OCI-LY1 (cell line): ENCODE results near the gene CRMP1.

Source experiments
- CTCF ChIP-seq: fragments of 200-600 bp; sonication (generic), shearing (Covaris generic); IDR thresholded peaks from 2 replicates; pipeline ENCODE4 v1.5.1; 2017; ENCODE audit warnings: mild to moderate bottlenecking, antibody characterized with exemption, low read length, moderate library complexity, mixed read lengths
- EZH2 ChIP-seq: fragments of 200-600 bp; sonication (generic), shearing (Covaris generic); IDR thresholded peaks from 2 replicates; pipeline ENCODE4 v1.8.0; 2017; ENCODE audit warnings: borderline replicate concordance, mixed run types, mild to moderate bottlenecking, antibody characterized with exemption, low read length, moderate library complexity, mixed read lengths

- TF ChIP-seq CTCF: no peak
- TF ChIP-seq EZH2: no peak
Observed at GRCh38 chr4:5842456-5842855, 50.4 kb downstream of the CRMP1 start.
